IPS-18a (cell line): ENCODE results near the gene TRAF5.
"Not testable (repeated sequence)": the region's sequence is repeated elsewhere in the genome, so short reads cannot be mapped to it uniquely, and the experiment has no call there.

Source experiments
- H3K27ac ChIP-seq: one replicate; pipeline ENCODE4 v1.5.1; 2013; ENCODE audit warnings: low read length
- H3K27me3 ChIP-seq: one replicate; pipeline ENCODE4 v1.6.1; 2013; ENCODE audit warnings: mild to moderate bottlenecking, low read length; ENCODE audit not compliant: control insufficient read depth, insufficient read depth
- H3K36me3 ChIP-seq: one replicate; pipeline ENCODE4 v1.6.1; 2013; ENCODE audit warnings: low read depth, low read length; ENCODE audit not compliant: control insufficient read depth
- H3K4me1 ChIP-seq: one replicate; pipeline ENCODE4 v1.6.1; 2013; ENCODE audit warnings: low read depth, low read length; ENCODE audit not compliant: control insufficient read depth
- H3K4me3 ChIP-seq: one replicate; pipeline ENCODE4 v1.5.1; 2013; ENCODE audit warnings: low read length
- H3K9ac ChIP-seq: one replicate; pipeline ENCODE4 v1.6.1; 2013; ENCODE audit warnings: mild to moderate bottlenecking, low read length, moderate library complexity
- H3K9me3 ChIP-seq: one replicate; pipeline ENCODE4 v1.6.1; 2013; ENCODE audit warnings: low read depth, low read length; ENCODE audit not compliant: control insufficient read depth

The TRAF5 gene

DNA sequence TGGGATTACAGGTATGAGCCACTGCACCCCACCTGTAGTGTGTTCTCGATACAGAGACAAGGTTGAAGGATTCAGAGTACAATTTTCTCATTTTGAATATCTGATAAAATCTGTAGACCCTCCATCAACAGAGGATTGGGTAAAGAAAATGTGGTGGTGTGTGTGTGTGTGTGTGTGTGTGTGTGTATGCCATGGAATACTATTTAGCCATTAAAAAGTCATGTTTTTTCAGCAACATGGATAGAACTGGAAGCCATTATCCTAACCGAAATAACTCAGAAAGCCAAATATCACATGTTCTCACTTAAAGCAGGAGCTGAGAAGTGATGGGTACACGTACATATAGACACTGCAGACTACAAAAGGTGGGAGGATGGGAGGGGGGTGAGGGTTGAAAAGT lies 57.9 kb downstream of the TRAF5 start:
- H3K36me3 ChIP-seq: no peaks in the 10 kb centered on the region
- H3K4me3 ChIP-seq: no peak overlapping the region
- H3K9ac ChIP-seq: no peak overlapping the region
- peaks cover 15% of the 10 kb centered on the region for H3K4me1 ChIP-seq
- H3K27ac ChIP-seq: no peak overlapping the region
- no peaks in the 10 kb centered on the region for H3K9me3 ChIP-seq
- no peaks in the 10 kb centered on the region for H3K27me3 ChIP-seq

DNA sequence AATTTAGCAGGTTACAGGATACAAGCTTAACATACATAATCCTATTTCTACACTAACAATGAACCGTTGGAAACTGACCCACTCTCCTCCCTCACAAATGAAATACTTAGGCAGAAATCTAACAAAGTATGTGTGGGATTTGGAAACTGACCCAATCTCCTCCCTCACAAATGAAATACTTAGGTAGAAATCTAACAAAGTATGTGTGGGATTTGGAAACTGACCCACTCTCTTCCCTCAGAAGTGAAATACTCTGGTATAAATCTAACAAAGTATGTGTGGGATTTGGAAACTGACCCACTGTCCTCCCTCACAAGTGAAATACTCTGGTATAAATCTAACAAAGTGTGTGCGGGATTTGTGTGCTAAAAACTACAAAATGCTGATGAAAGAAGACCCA lies 60.3 kb downstream of the TRAF5 start:
- Histone ChIP-seq H3K9me3 (no peaks in the 10 kb centered on the region), H3K27ac (no peak overlapping the region), H3K27me3 (no peaks in the 10 kb centered on the region), H3K9ac (no peak overlapping the region), H3K36me3 (no peaks in the 10 kb centered on the region), H3K4me1 (peaks cover 13% of the 10 kb centered on the region), H3K4me3 (no peak overlapping the region)

DNA sequence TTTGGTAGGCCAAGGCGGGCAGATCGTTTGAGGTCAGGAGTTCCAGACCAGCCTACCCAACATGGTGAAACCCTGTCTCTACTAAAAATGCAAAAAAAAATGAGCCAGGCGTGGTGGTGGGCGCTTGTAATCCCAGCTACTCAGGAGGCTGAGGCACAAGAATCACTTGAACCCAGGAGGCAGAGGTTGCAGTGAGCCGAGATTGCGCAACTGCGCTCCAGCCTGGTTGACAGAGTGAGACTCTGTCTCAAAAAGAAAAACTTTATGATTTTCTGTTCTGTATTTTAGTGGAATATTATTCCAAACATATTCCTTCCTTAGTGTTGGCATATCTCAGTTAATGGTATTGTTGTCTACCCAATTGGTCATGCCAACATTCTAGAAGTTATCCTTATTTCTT lies 64.2 kb downstream of the TRAF5 start:
- H3K36me3 ChIP-seq, H3K4me1 ChIP-seq, H3K9ac ChIP-seq, H3K4me3 ChIP-seq, H3K27ac ChIP-seq, H3K27me3 ChIP-seq, H3K9me3 ChIP-seq: not testable (repeated sequence)

DNA sequence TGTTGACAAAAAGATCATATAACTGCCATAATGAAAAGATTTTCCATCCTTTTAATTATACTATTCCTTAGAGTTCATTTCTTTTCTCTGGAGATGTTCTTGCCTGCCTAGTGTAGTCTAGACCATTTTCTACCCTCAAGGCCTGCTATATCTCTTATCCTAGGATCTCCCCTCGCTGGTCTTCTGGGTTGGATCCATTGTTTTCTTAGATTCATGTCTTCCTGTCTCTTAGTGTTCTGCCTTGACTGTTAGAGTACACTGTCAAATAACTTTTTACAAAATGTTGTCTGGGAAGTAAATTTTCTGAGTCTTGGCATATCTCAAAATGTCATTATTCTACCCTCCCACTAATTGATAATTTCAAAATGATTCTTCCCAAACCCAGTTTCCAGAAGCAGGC lies 66.6 kb downstream of the TRAF5 start:
- H3K9me3 ChIP-seq: no peaks in the 10 kb centered on the region
- no peaks in the 10 kb centered on the region for H3K36me3 ChIP-seq
- H3K27ac ChIP-seq: no peak overlapping the region

DNA sequence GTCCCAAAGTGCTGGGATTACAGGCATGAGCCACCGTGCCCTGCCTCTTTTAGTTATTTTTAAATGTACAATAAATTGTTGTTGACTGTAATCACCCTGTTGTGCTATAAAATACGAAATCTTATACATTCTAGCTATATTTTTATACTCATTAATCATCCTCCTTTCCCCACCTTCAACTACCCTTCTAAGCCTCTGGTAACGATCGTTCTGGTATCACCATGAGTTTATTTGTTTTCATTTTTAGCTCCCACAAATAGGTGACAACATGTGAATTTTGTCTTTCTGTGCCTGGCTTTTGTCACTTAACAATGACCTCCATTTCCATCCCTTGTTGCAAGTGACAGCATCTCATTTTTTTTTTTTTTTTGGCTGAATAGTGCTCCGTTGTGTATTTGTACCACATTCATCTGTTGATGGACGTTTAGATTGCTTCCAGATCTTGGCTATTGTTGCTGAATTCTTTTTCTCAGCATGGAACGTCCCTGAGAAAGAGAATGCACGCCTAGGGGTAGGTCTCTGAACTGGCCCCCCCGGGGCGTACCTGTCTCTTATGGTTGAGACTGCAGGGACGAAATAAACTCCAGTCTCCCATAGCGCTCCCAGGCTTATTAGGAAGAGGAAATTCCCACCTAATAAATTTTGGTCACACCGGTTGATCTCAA lies 71.8 kb downstream of the TRAF5 start:
- not testable (repeated sequence) for H3K9me3 ChIP-seq, H3K27me3 ChIP-seq, H3K27ac ChIP-seq, H3K36me3 ChIP-seq, H3K9ac ChIP-seq
- H3K4me3 ChIP-seq: peak overlapping the region; percentile 48
- H3K4me1 ChIP-seq: peaks cover 24% of the 10 kb centered on the region

More for the DNA sequence above, 66.6 kb downstream of the TRAF5 start:
- H3K9ac ChIP-seq: no peak overlapping the region
- peaks cover 3% of the 10 kb centered on the region for H3K4me1 ChIP-seq
- no peak overlapping the region for H3K4me3 ChIP-seq
- H3K27me3 ChIP-seq: no peaks in the 10 kb centered on the region

DNA sequence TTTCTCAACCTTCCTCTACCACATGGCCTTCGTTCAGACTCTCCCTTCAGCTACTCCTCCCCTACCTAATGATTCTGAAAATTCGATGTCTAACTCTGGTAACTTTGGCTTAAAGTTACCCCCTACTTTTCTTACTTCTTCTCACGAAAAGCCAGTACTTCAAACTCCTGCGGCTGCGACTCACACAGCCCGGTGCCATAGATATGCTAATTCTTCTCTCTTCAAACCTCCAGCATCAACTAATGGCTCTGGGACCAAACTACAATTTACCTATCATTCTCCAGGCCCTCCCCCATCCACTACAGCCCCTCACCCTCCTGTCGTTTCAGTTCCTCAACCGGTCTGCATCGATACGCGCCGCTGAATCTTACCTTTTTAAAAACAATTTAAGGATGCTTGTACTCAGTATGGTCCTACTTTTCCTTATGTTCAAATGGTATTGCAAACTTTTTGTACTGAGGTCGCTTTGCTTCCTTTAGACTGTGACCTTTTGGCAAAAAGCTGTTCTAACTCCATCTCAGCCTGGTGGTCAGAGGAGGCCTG lies 73.3 kb downstream of the TRAF5 start:
- H3K36me3 ChIP-seq, H3K9me3 ChIP-seq, H3K27me3 ChIP-seq: not testable (repeated sequence)
- peak overlapping the region; percentile 87 for H3K27ac ChIP-seq
- peak overlapping the region; percentile 71 for H3K4me3 ChIP-seq
- peaks cover 24% of the 10 kb centered on the region for H3K4me1 ChIP-seq
- H3K9ac ChIP-seq: peak overlapping the region; percentile 69

DNA sequence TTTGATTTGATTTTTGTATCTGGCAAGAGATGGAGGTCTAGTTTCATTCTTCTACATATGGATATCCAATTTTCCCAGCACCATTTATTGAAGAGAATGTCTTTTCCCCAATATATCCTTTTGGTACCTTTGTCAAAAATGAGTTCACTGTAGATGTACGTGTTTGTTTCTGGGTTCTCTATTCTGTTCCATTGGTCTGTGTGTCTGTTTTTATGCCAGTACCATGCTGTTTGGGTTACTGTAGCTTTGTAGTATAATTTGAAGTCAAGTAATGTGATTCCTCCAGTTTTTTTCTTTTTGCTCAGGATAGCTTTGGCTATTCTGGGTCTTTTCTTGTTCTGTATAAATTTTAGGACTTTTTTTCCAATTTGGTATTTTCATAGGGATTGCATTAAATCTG lies 75.1 kb downstream of the TRAF5 start:
- not testable (repeated sequence) for H3K4me3 ChIP-seq, H3K36me3 ChIP-seq, H3K9me3 ChIP-seq, H3K27ac ChIP-seq, H3K9ac ChIP-seq, H3K27me3 ChIP-seq
- peaks cover 24% of the 10 kb centered on the region for H3K4me1 ChIP-seq

DNA sequence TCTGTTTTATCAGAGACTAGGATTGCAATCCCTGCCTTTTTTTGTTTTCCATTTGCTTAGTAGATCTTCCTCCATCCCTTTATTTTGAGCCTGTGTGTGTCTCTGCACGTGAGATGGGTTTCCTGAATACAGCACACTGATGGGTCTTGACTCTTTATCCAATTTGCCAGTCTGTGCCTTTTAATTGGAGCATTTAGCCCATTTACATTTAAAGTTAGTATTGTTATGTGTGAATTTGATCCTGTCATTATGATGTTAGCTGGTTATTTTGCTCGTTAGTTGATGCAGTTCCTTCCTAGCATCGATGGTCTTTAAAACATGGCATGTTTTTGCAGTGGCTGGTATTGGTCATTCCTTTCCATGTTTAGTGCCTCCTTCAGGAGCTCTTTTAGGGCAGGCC lies 79.5 kb downstream of the TRAF5 start:
- H3K4me1 ChIP-seq, H3K27ac ChIP-seq, H3K9me3 ChIP-seq, H3K27me3 ChIP-seq, H3K36me3 ChIP-seq, H3K9ac ChIP-seq, H3K4me3 ChIP-seq: not testable (repeated sequence)

DNA sequence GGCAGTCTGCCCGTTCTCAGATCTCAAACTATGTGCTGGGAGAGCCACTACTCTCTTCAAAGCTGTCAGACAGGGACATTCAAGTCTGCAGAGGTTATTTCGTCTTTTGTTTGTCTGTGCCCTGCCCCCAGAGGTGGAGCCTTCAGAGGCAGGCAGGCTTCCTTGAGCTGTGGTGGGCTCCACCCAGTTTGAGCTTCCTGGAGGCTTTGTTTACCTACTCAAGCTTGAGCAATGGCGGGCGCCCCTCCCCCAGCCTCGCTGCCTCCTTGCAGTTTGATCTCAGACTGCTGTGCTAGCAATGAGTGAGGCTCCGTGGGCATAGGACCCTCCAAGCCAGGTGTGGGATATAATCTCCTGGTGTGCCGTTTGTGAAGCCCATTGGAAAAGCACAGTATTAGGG lies 81.1 kb downstream of the TRAF5 start:
- H3K9ac ChIP-seq, H3K27me3 ChIP-seq, H3K27ac ChIP-seq, H3K4me1 ChIP-seq, H3K4me3 ChIP-seq, H3K36me3 ChIP-seq, H3K9me3 ChIP-seq: not testable (repeated sequence)

DNA sequence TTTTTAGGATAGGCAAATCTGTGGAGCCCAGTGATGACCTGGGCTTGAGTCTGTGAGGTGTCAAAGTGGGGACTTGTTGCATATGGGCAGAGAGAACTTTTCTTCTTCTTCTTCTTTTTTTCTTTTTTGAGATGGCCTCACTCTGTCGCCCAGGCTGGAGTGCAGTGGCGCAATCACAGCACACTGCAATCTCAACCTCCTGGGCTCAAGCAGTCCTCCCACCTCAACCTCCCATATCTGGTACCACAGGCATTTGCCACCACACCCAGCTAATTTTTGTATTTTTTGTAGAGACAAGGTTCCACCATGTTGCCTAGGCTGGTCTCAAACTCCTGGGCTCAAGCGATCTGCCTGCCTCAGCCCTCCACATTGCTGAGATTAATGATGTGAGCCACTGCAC lies 85.0 kb downstream of the TRAF5 start:
- Histone ChIP-seq H3K27me3 (no peaks in the 10 kb centered on the region), H3K9ac (no peak overlapping the region), H3K27ac (no peak overlapping the region), H3K36me3 (no peaks in the 10 kb centered on the region), H3K4me3 (no peak overlapping the region), H3K9me3 (peaks cover 8% of the 10 kb centered on the region), H3K4me1 (no peaks in the 10 kb centered on the region)

DNA sequence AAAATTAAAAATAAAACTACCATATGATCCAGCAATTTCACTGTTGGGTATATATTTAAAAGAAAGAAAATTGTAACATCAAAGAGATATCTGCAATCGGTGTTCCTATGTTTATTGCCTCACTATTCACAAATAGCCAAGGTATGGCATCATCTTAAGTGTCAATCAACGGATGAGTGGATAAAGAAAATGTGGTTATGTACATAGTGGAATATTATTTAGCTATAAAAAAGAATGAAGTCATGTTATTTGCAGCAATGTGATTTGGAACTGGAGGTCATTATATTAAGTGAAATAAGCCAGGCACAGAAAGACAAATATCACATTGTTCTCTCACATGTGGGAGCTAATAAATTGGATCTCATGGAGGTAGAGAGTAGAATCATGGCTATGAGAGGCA lies 89.1 kb downstream of the TRAF5 start:
- Histone ChIP-seq H3K9me3 (no peaks in the 10 kb centered on the region), H3K27me3 (peaks cover 6% of the 10 kb centered on the region), H3K4me1 (peaks cover 16% of the 10 kb centered on the region), H3K9ac (no peak overlapping the region), H3K27ac (no peak overlapping the region), H3K36me3 (no peaks in the 10 kb centered on the region), H3K4me3 (peak overlapping the region; percentile 56)

DNA sequence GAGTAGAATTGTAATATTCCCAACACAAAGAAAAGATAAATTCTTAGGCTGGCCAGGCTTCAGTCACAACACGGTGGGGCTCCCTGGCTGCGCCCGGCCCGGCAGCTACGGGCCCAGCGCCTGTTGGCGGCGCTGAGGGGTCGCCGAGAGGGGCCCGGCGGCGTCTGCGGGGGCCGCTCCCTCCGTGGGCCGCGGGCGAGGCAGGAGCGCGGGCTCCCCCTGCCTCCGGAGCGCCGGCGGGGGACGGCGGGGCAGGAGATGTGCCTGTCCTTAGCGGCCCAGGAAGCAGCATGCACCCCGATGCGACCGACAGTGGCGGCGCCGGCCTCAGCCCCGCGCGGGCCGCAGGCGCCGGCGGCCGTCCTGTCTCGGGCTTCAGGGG lies 89.6 kb downstream of the TRAF5 start:
- H3K27me3 ChIP-seq, H3K27ac ChIP-seq, H3K9ac ChIP-seq, H3K9me3 ChIP-seq, H3K36me3 ChIP-seq: not testable (repeated sequence)
- peak overlapping the region; percentile 56 for H3K4me3 ChIP-seq
- peaks cover 18% of the 10 kb centered on the region for H3K4me1 ChIP-seq
